GM11168 (cell line): ENCODE results near the gene SPTA1.

ENCODE experiments used
- in situ Hi-C: fragments of 300-500 bp; cut with MboI; formaldehyde crosslinking; loops from one replicate; pipeline ENCODE4 v1.12.0; 2022; ENCODE audit warnings: low sequenced_read_pairs; ENCODE audit not compliant: unreplicated experiment

SPTA1 gene

GRCh38 chr1:158583962-158584361 is 102.6 kb downstream of the SPTA1 start:
- in situ Hi-C loops = no loop called here

- in situ Hi-C loops = no loop called here
Measured at GRCh38 chr1:158579733-158580132, 106.8 kb downstream of the SPTA1 start, which contains the start of gene OR10X1. Gene OR10X1, minus strand, starts transcription at chr1:158579899. Its CDS starts 0 bp downstream, at chr1:158579899.

- in situ Hi-C loops = no loop called here
Measured at GRCh38 chr1:158577561-158577960, 109.0 kb downstream of the SPTA1 start.

GRCh38 chr1:158572226-158572625 is 114.3 kb downstream of the SPTA1 start:
- in situ Hi-C loops = no loop called here

GRCh38 chr1:158570480-158570879 is 116.0 kb downstream of the SPTA1 start, which contains the start of gene OR6P1:
Gene OR6P1, minus strand, starts transcription at chr1:158570580. Its CDS starts 6,976 bp downstream, at chr1:158563604.
- in situ Hi-C loops = no loop called here

- in situ Hi-C loops = no loop called here
Measured at GRCh38 chr1:158564608-158565007, 121.9 kb downstream of the SPTA1 start.

- in situ Hi-C loops = no loop called here
Measured at GRCh38 chr1:158563853-158564252, 122.7 kb downstream of the SPTA1 start.
